ENCODE results near the gene NKX2-1.
A peak's percentile ranks its signal among the peaks of the same experiment; 100 is the strongest.

- TF ChIP-seq CTCF (conservative IDR thresholded peaks at IDR 0.05; ENCODE audit: low read depth, low read length) (no peak), EZH2 (IDR thresholded peaks at IDR 0.05; ENCODE audit: borderline replicate concordance, low read depth, low read length, poor library complexity, severe bottlenecking) (peak; percentile 7)
Observed at GRCh38 chr14:36507847-36508417, 12.1 kb downstream of the NKX2-1 start.
